ENCODE data around the gene CYBC1. TPM values are rescaled to one million over a fixed set of nuclear protein-coding genes. Genes with fewer than 3 reads are reported as not detected.

CYBC1 gene
- total and polyA plus RNA-seq, 9 of the 15 experiments (the other 6 are each of a cell fraction or from before 2014, with no cell fraction given): 1.3 to 71.8 (median 49.9) TPM

GRCh38 chr17:82457929-82458178 lies 7.3 kb upstream of the CYBC1 start (continued):
- TF ChIP-seq POLR2AphosphoS5 (IDR thresholded peaks at IDR 0.05; ENCODE audit: control insufficient read depth, insufficient read depth, low read depth, low read length) (no peak), CHAMP1 (IDR thresholded peaks at IDR 0.05) (no peak), CBX2 (IDR thresholded peaks at IDR 0.05; ENCODE audit: insufficient read depth, low read length, poor library complexity, severe bottlenecking) (no peak), MECOM (CRISPR knock-in tag; IDR thresholded peaks at IDR 0.05) (no peak), NKRF (IDR thresholded peaks at IDR 0.05; ENCODE audit: borderline replicate concordance) (peak; percentile 91), ZBTB43 (CRISPR knock-in tag; IDR thresholded peaks at IDR 0.05) (no peak), MBD2 (IDR thresholded peaks at IDR 0.05; ENCODE audit: borderline replicate concordance, low read depth) (no peak), ESRRA (IDR thresholded peaks at IDR 0.05; ENCODE audit: borderline replicate concordance, low read depth) (no peak), GATAD2B (IDR thresholded peaks at IDR 0.05; ENCODE audit: borderline replicate concordance) (0 out of 2 replicates have a peak, but pooled peaks have one; percentile 6), ILK (tag; IDR thresholded peaks at IDR 0.05; ENCODE audit: borderline replicate concordance, low read depth) (no peak), USF1 (CRISPR knock-in tag; IDR thresholded peaks at IDR 0.05) (peak; percentile 98), ZNF184 (CRISPR knock-in tag; IDR thresholded peaks at IDR 0.05) (no peak), ZNF507 (tag; conservative IDR thresholded peaks at IDR 0.05) (no peak), EZH2 (IDR thresholded peaks at IDR 0.05; ENCODE audit: borderline replicate concordance, low read depth, low read length) (no peak), ZNF699 (CRISPR knock-in tag; IDR thresholded peaks at IDR 0.05; ENCODE audit: insufficient replicate concordance) (no peak), ZNF609 (CRISPR knock-in tag; IDR thresholded peaks at IDR 0.05; ENCODE audit: borderline replicate concordance) (no peak), NFIC (IDR thresholded peaks at IDR 0.05) (no peak), ZNF778 (CRISPR knock-in tag; IDR thresholded peaks at IDR 0.05) (no peak)

All from K562 (cell line).